GM23248 (cell line): ENCODE results near the gene FAM162A.

Experiments
- EZH2 ChIP-seq: fragments of 200-600 bp; sonication (generic); IDR thresholded peaks from 2 replicates; pipeline ENCODE4 v1.6.1; 2018; ENCODE audit warnings: antibody characterized with exemption, mild to moderate bottlenecking; ENCODE audit not compliant: insufficient read depth, poor library complexity, severe bottlenecking
- EZH2phosphoT487 ChIP-seq: fragments of 200-600 bp; sonication (generic); IDR thresholded peaks from 2 replicates; pipeline ENCODE4 v1.6.1; 2018; ENCODE audit warnings: antibody characterized with exemption, moderate library complexity, mild to moderate bottlenecking, low read depth; ENCODE audit not compliant: insufficient read depth

GRCh38 chr3:122351612-122352011, 32.4 kb upstream of the FAM162A start:
- TF ChIP-seq EZH2phosphoT487 (no peak), EZH2 (no peak)
